ENCODE data around the gene AASS.

The AASS gene

GRCh38 chr7:122040147-122040546 lies 103.9 kb downstream of the AASS start:
- Histone ChIP-seq H3K27ac (ENCODE audit: low read length) (no peak overlapping the region), H3K4me1 (ENCODE audit: control insufficient read depth in 1 of 2, insufficient read depth in 2 of 2, low read length in 2 of 2) (no peaks in the 10 kb centered on the region), H3K36me3 (ENCODE audit: control insufficient read depth in 1 of 2, insufficient read depth in 2 of 2, low read length in 2 of 2) (no peaks in the 10 kb centered on the region), H3K9me3 (ENCODE audit: control insufficient read depth in 1 of 2, low read length in 2 of 2) (no peaks in the 10 kb centered on the region), H3K27me3 (ENCODE audit: low read depth, low read length) (no peaks in the 10 kb centered on the region), H3K4me3 (ENCODE audit: low read depth in 1 of 2, low read length in 2 of 2) (no peak overlapping the region)

DNA sequence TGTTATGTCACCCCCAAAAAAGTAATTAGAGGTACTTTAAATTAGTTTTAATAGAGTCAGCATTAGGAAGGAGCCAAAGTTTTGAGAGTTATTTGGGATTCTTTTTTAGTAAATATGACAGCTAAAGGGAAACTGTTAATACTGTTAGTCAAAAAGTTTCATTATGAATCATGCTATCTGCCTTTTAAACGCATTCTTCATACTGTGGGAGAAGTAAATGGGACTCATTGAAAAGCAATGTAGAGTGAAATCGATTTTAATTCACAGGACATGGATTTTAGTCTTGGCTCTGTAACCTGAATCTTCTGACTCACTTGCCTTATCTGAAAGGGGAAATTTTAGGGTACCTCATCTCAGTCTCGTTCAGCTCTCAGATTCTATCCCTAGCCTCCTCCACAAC lies 105.1 kb downstream of the AASS start:
- H3K27ac ChIP-seq (ENCODE audit: low read length) = no peak overlapping the region
- no peaks in the 10 kb centered on the region for H3K9me3 ChIP-seq (ENCODE audit: control insufficient read depth in 1 of 2, low read length in 2 of 2)
- H3K4me3 ChIP-seq (ENCODE audit: low read depth in 1 of 2, low read length in 2 of 2) = no peak overlapping the region
- H3K4me1 ChIP-seq (ENCODE audit: control insufficient read depth in 1 of 2, insufficient read depth in 2 of 2, low read length in 2 of 2) = no peaks in the 10 kb centered on the region
- no peaks in the 10 kb centered on the region for H3K27me3 ChIP-seq (ENCODE audit: low read depth, low read length)
- H3K36me3 ChIP-seq (ENCODE audit: control insufficient read depth in 1 of 2, insufficient read depth in 2 of 2, low read length in 2 of 2) = no peaks in the 10 kb centered on the region

GRCh38 chr7:122038134-122038533 lies 105.9 kb downstream of the AASS start:
- H3K27me3 ChIP-seq (ENCODE audit: low read depth, low read length) = no peaks in the 10 kb centered on the region
- H3K27ac ChIP-seq (ENCODE audit: low read length) = no peak overlapping the region
- H3K9me3 ChIP-seq (ENCODE audit: control insufficient read depth in 1 of 2, low read length in 2 of 2) = no peaks in the 10 kb centered on the region
- no peaks in the 10 kb centered on the region for H3K4me1 ChIP-seq (ENCODE audit: control insufficient read depth in 1 of 2, insufficient read depth in 2 of 2, low read length in 2 of 2)
- H3K36me3 ChIP-seq (ENCODE audit: control insufficient read depth in 1 of 2, insufficient read depth in 2 of 2, low read length in 2 of 2) = no peaks in the 10 kb centered on the region
- no peak overlapping the region for H3K4me3 ChIP-seq (ENCODE audit: low read depth in 1 of 2, low read length in 2 of 2)

- H3K4me1 ChIP-seq (ENCODE audit: control insufficient read depth in 1 of 2, insufficient read depth in 2 of 2, low read length in 2 of 2) = no peaks in the 10 kb centered on the region
- no peak overlapping the region for H3K4me3 ChIP-seq (ENCODE audit: low read depth in 1 of 2, low read length in 2 of 2)
- H3K27me3 ChIP-seq (ENCODE audit: low read depth, low read length) = no peaks in the 10 kb centered on the region
- H3K9me3 ChIP-seq (ENCODE audit: control insufficient read depth in 1 of 2, low read length in 2 of 2) = no peaks in the 10 kb centered on the region
- H3K27ac ChIP-seq (ENCODE audit: low read length) = no peak overlapping the region
- H3K36me3 ChIP-seq (ENCODE audit: control insufficient read depth in 1 of 2, insufficient read depth in 2 of 2, low read length in 2 of 2) = no peaks in the 10 kb centered on the region
Measured at GRCh38 chr7:122035876-122036275, 108.2 kb downstream of the AASS start.

DNA sequence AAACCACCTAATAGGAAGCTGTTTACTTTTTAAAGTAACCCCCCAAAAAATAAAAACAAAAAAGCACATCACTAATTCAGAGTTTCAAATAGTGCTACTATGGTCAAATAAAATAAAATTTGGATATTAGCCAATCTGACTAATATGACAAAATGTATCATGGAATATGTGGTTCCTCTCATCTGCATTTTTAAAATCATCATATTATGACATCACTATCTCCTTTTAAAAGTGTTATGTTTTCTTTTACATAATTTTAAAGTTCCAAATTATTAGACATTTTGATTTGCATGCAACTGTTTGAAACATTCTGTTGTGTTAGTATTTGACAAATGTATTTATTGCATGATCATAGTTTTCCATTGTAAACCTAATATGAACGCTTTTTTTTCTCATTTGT lies 110.4 kb downstream of the AASS start:
- Histone ChIP-seq H3K36me3 (ENCODE audit: control insufficient read depth in 1 of 2, insufficient read depth in 2 of 2, low read length in 2 of 2) (no peaks in the 10 kb centered on the region), H3K27ac (ENCODE audit: low read length) (no peak overlapping the region), H3K4me1 (ENCODE audit: control insufficient read depth in 1 of 2, insufficient read depth in 2 of 2, low read length in 2 of 2) (no peaks in the 10 kb centered on the region), H3K9me3 (ENCODE audit: control insufficient read depth in 1 of 2, low read length in 2 of 2) (no peaks in the 10 kb centered on the region), H3K4me3 (ENCODE audit: low read depth in 1 of 2, low read length in 2 of 2) (no peak overlapping the region), H3K27me3 (ENCODE audit: low read depth, low read length) (no peaks in the 10 kb centered on the region)

- no peaks in the 10 kb centered on the region for H3K36me3 ChIP-seq (ENCODE audit: control insufficient read depth in 1 of 2, insufficient read depth in 2 of 2, low read length in 2 of 2)
- H3K9me3 ChIP-seq (ENCODE audit: control insufficient read depth in 1 of 2, low read length in 2 of 2) = no peaks in the 10 kb centered on the region
- H3K27ac ChIP-seq (ENCODE audit: low read length) = no peak overlapping the region
- H3K4me3 ChIP-seq (ENCODE audit: low read depth in 1 of 2, low read length in 2 of 2) = no peak overlapping the region
- H3K27me3 ChIP-seq (ENCODE audit: low read depth, low read length) = no peaks in the 10 kb centered on the region
- no peaks in the 10 kb centered on the region for H3K4me1 ChIP-seq (ENCODE audit: control insufficient read depth in 1 of 2, insufficient read depth in 2 of 2, low read length in 2 of 2)
Measured at GRCh38 chr7:122027058-122027457, 117.0 kb downstream of the AASS start.

Measured in muscle layer of duodenum (tissue), 2 donors.